ENCODE measurements around the gene SLC6A2. TPM values are rescaled to one million over a fixed set of nuclear protein-coding genes. Genes with fewer than 3 reads are reported as not detected.
A peak's percentile ranks its signal among the peaks of the same experiment; 100 is the strongest.
"Not testable (repeated sequence)": the region's sequence is repeated elsewhere in the genome, so short reads cannot be mapped to it uniquely, and the experiment has no call there.

The SLC6A2 gene
- total and polyA plus RNA-seq, 7 experiments from 2014 or later, result not detected

- H3K27me3 Mint-ChIP-seq, result peaks cover 4 to 28% (median 16%) of the 10 kb centered on the region in 5 donors
- Histone ChIP-seq H3K36me3 (ENCODE audit: control insufficient read depth in 2 of 3, insufficient read depth in 3 of 3, low read length in 3 of 3) (no peaks in the 10 kb centered on the region), H3K27me3 (ENCODE audit: control insufficient read depth in 2 of 2, insufficient read depth in 2 of 2, low read length in 2 of 2) (no peaks in the 10 kb centered on the region), H3K4me3 (ENCODE audit: low read length) (no peak overlapping the region), H3K9me3 (ENCODE audit: control insufficient read depth in 2 of 3, low read length in 3 of 3) (no peaks in the 10 kb centered on the region), H3K27ac (ENCODE audit: low read depth, low read length) (no peak overlapping the region), H3K4me1 (ENCODE audit: control insufficient read depth in 2 of 2, insufficient read depth in 2 of 2, low read length in 2 of 2) (no peaks in the 10 kb centered on the region)
- ChIA-PET POLR2A (no interaction called here), CTCF (no interaction called here)
- H3K27ac Mint-ChIP-seq, result no peak overlapping the region
- intact Hi-C loops (cut with micrococcal nuclease), result no loop called here
- DNase-seq, result no peak
- H3K9me3 Mint-ChIP-seq, result peaks cover 0 to 6% (median 0%) of the 10 kb centered on the region in 11 donors
- no peak overlapping the region for H3K4me3 Mint-ChIP-seq
- ATAC-seq, result no peak
- H3K4me1 Mint-ChIP-seq, result no peaks in the 10 kb centered on the region
- H3K36me3 Mint-ChIP-seq, result no peaks in the 10 kb centered on the region
Measured at GRCh38 chr16:55736671-55737070, 80.9 kb downstream of the SLC6A2 start.

GRCh38 chr16:55737318-55737717 is 81.5 kb downstream of the SLC6A2 start:
- DNase-seq, result no peak
- Mint-ChIP-seq H3K36me3 (no peaks in the 10 kb centered on the region), H3K27ac (no peak overlapping the region), H3K4me3 (no peak overlapping the region), H3K9me3 (peaks cover 0 to 6% (median 0%) of the 10 kb centered on the region in 11 donors), H3K27me3 (peaks cover 2 to 33% (median 21%) of the 10 kb centered on the region in 5 donors), H3K4me1 (no peaks in the 10 kb centered on the region)
- POLR2A ChIA-PET, result no interaction called here
- Histone ChIP-seq H3K36me3 (ENCODE audit: control insufficient read depth in 2 of 3, insufficient read depth in 3 of 3, low read length in 3 of 3) (no peaks in the 10 kb centered on the region), H3K27me3 (ENCODE audit: control insufficient read depth in 2 of 2, insufficient read depth in 2 of 2, low read length in 2 of 2) (no peaks in the 10 kb centered on the region), H3K4me3 (ENCODE audit: low read length) (no peak overlapping the region), H3K4me1 (ENCODE audit: control insufficient read depth in 2 of 2, insufficient read depth in 2 of 2, low read length in 2 of 2) (no peaks in the 10 kb centered on the region), H3K9me3 (ENCODE audit: control insufficient read depth in 2 of 3, low read length in 3 of 3) (no peaks in the 10 kb centered on the region), H3K27ac (ENCODE audit: low read depth, low read length) (no peak overlapping the region)
- intact Hi-C loops (cut with micrococcal nuclease), result no loop called here
- CTCF ChIA-PET, result no interaction called here
- ATAC-seq, result no peak

DNA sequence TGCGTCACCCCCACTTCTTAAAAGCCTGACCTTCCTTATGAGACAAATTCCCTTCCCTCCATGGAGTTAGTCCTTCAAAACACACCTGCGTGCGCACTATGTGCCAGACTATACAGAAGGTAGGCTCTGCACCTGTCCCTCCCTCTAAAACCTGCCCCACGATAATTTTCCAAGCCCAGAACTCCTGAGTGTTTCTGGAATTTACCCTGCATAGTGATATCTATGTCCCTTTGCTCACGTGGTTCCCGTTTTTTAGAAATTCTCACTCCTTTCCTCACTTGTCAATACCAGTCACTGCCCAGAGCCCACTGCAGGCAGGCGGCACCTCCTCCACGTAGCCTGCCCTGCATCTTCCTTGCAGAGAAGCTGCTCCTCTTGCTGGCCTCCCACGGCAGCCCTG is 82.2 kb downstream of the SLC6A2 start:
- intact Hi-C loops (cut with micrococcal nuclease), result no loop called here
- H3K4me3 ChIP-seq (ENCODE audit: low read length), result no peak overlapping the region
- Mint-ChIP-seq H3K4me1 (no peaks in the 10 kb centered on the region), H3K9me3 (peaks cover 0 to 6% (median 0%) of the 10 kb centered on the region in 11 donors), H3K4me3 (no peak overlapping the region), H3K27ac (no peak overlapping the region), H3K36me3 (no peaks in the 10 kb centered on the region), H3K27me3 (peaks cover 5 to 39% (median 26%) of the 10 kb centered on the region in 5 donors)
- POLR2A ChIA-PET, result no interaction called here
- no peaks in the 10 kb centered on the region for H3K9me3 ChIP-seq (ENCODE audit: control insufficient read depth in 2 of 3, low read length in 3 of 3)
- H3K4me1 ChIP-seq (ENCODE audit: control insufficient read depth in 2 of 2, insufficient read depth in 2 of 2, low read length in 2 of 2), result no peaks in the 10 kb centered on the region
- no peak overlapping the region for H3K27ac ChIP-seq (ENCODE audit: low read depth, low read length)
- DNase-seq, result no peak
- CTCF ChIA-PET, result no interaction called here
- ATAC-seq, result no peak
- H3K27me3 ChIP-seq (ENCODE audit: control insufficient read depth in 2 of 2, insufficient read depth in 2 of 2, low read length in 2 of 2), result no peaks in the 10 kb centered on the region
- no peaks in the 10 kb centered on the region for H3K36me3 ChIP-seq (ENCODE audit: control insufficient read depth in 2 of 3, insufficient read depth in 3 of 3, low read length in 3 of 3)

DNA sequence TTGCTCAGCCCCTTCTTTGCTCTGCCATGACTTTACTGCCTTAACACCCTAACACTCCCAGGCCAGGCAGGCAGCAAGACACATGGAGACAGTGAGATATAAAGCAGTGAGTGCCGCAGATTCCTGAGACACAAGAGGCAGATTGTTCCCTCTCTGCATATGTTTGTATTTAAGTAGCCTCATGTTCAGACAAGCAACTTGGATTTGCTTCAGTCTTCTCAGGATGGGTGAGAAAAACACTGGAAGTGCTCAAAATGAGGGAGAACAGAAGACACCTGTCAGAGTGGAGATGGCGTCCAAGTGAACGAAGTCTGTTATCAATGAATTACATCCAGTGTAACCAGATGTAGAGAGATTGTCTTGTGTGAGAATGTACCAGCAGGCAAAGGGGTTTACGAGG is 90.3 kb downstream of the SLC6A2 start:
- H3K27ac Mint-ChIP-seq, result no peak overlapping the region
- ATAC-seq (no peak), DNase-seq (no peak)
- H3K4me3 ChIP-seq (ENCODE audit: low read length), result no peak overlapping the region
- intact Hi-C loops (cut with micrococcal nuclease), result no loop called here
- H3K27me3 ChIP-seq (ENCODE audit: control insufficient read depth in 2 of 2, insufficient read depth in 2 of 2, low read length in 2 of 2), result no peaks in the 10 kb centered on the region
- no peak overlapping the region for H3K4me3 Mint-ChIP-seq
- H3K9me3 Mint-ChIP-seq, result peaks cover 0 to 3% (median 0%) of the 10 kb centered on the region in 11 donors
- no peaks in the 10 kb centered on the region for H3K9me3 ChIP-seq (ENCODE audit: control insufficient read depth in 2 of 3, low read length in 3 of 3)
- no peak overlapping the region for H3K27ac ChIP-seq (ENCODE audit: low read depth, low read length)
- ChIA-PET POLR2A (no interaction called here), CTCF (no interaction called here)
- H3K36me3 ChIP-seq (ENCODE audit: control insufficient read depth in 2 of 3, insufficient read depth in 3 of 3, low read length in 3 of 3), result no peaks in the 10 kb centered on the region
- H3K4me1 Mint-ChIP-seq, result peaks cover 0 to 1% (median 0%) of the 10 kb centered on the region in 7 donors
- H3K36me3 Mint-ChIP-seq, result peaks cover 0 to 2% (median 0%) of the 10 kb centered on the region in 5 donors
- H3K27me3 Mint-ChIP-seq, result peaks cover 19 to 42% (median 32%) of the 10 kb centered on the region in 5 donors
- H3K4me1 ChIP-seq (ENCODE audit: control insufficient read depth in 2 of 2, insufficient read depth in 2 of 2, low read length in 2 of 2), result no peaks in the 10 kb centered on the region

DNA sequence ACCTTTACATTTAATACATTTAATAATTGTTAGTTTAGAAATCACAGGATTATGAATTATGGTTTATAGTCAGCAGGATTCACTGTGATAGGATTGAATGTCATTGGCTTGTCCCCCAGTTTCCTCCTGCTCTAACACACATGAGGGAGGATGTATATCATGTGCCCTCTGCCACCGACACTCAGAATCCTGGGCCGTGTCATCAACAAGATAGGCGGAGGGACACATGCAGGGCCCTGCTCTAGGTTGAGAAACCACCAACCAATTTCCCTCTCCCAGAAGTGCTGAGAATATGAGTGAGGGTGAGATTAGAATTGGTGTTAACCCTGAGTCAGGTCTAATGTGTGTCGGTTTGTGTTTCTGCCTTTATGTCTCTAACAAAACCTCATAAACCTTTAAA is 92.0 kb downstream of the SLC6A2 start:
- Mint-ChIP-seq H3K27me3 (peaks cover 17 to 31% (median 27%) of the 10 kb centered on the region in 5 donors), H3K9me3 (peaks cover 0 to 14% (median 6%) of the 10 kb centered on the region in 11 donors), H3K36me3 (peaks cover 0 to 9% (median 0%) of the 10 kb centered on the region in 5 donors), H3K4me1 (peaks cover 0 to 7% (median 1%) of the 10 kb centered on the region in 7 donors), H3K4me3 (no peak overlapping the region), H3K27ac (no peak overlapping the region)
- Histone ChIP-seq H3K36me3 (ENCODE audit: control insufficient read depth in 2 of 3, insufficient read depth in 3 of 3, low read length in 3 of 3) (no peaks in the 10 kb centered on the region), H3K27ac (ENCODE audit: low read depth, low read length) (no peak overlapping the region), H3K4me3 (ENCODE audit: low read length) (no peak overlapping the region), H3K9me3 (ENCODE audit: control insufficient read depth in 2 of 3, low read length in 3 of 3) (no peaks in the 10 kb centered on the region), H3K27me3 (ENCODE audit: control insufficient read depth in 2 of 2, insufficient read depth in 2 of 2, low read length in 2 of 2) (no peaks in the 10 kb centered on the region), H3K4me1 (ENCODE audit: control insufficient read depth in 2 of 2, insufficient read depth in 2 of 2, low read length in 2 of 2) (no peaks in the 10 kb centered on the region)
- CTCF ChIA-PET, result no interaction called here
- DNase-seq (no peak), ATAC-seq (no peak)
- POLR2A ChIA-PET, result no interaction called here
- intact Hi-C loops (cut with micrococcal nuclease), result no loop called here

- ATAC-seq; H3K9me3 ChIP-seq (ENCODE audit: control insufficient read depth in 2 of 3, low read length in 3 of 3); CTCF ChIA-PET; DNase-seq; H3K4me3 ChIP-seq (ENCODE audit: low read length); H3K27ac ChIP-seq (ENCODE audit: low read depth, low read length); intact Hi-C loops (cut with micrococcal nuclease); H3K27me3 Mint-ChIP-seq; H3K36me3 ChIP-seq (ENCODE audit: control insufficient read depth in 2 of 3, insufficient read depth in 3 of 3, low read length in 3 of 3); POLR2A ChIA-PET; H3K27me3 ChIP-seq (ENCODE audit: control insufficient read depth in 2 of 2, insufficient read depth in 2 of 2, low read length in 2 of 2): not testable (repeated sequence)
- H3K9me3 Mint-ChIP-seq, result peaks cover 3 to 28% (median 10%) of the 10 kb centered on the region in 11 donors
- peaks cover 0 to 23% (median 0%) of the 10 kb centered on the region in 5 donors for H3K36me3 Mint-ChIP-seq
- H3K4me3 Mint-ChIP-seq, result peak overlapping the region in 1 of 10 donors; percentile 46
- H3K4me1 Mint-ChIP-seq, result peaks cover 3 to 23% (median 12%) of the 10 kb centered on the region in 7 donors
- H3K27ac Mint-ChIP-seq, result peak overlapping the region in 2 of 9 donors; percentile 57 to 88
- H3K4me1 ChIP-seq (ENCODE audit: control insufficient read depth in 2 of 2, insufficient read depth in 2 of 2, low read length in 2 of 2), result peaks cover 0 to 12% of the 10 kb centered on the region in 2 donors
Measured at GRCh38 chr16:55752465-55753144, 96.8 kb downstream of the SLC6A2 start.

- H3K4me3 ChIP-seq (ENCODE audit: low read length); H3K36me3 ChIP-seq (ENCODE audit: control insufficient read depth in 2 of 3, insufficient read depth in 3 of 3, low read length in 3 of 3); ATAC-seq; H3K9me3 ChIP-seq (ENCODE audit: control insufficient read depth in 2 of 3, low read length in 3 of 3); DNase-seq; H3K27me3 Mint-ChIP-seq; H3K27ac ChIP-seq (ENCODE audit: low read depth, low read length); POLR2A ChIA-PET; intact Hi-C loops (cut with micrococcal nuclease); H3K27me3 ChIP-seq (ENCODE audit: control insufficient read depth in 2 of 2, insufficient read depth in 2 of 2, low read length in 2 of 2): not testable (repeated sequence)
- Mint-ChIP-seq H3K36me3 (peaks cover 0 to 23% (median 0%) of the 10 kb centered on the region in 5 donors), H3K4me3 (peak overlapping the region in 1 of 10 donors; percentile 46), H3K4me1 (peaks cover 3 to 23% (median 12%) of the 10 kb centered on the region in 7 donors), H3K27ac (peak overlapping the region in 3 of 9 donors; percentile 18 to 88 (median 57)), H3K9me3 (peaks cover 3 to 28% (median 10%) of the 10 kb centered on the region in 11 donors)
- CTCF ChIA-PET, result interaction anchor here (0.6 kb wide), 1 partner anchor 1610 kb away, joined by 4 read pairs; no protein-coding TSS in a partner anchor
- peaks cover 0 to 12% of the 10 kb centered on the region in 2 donors for H3K4me1 ChIP-seq (ENCODE audit: control insufficient read depth in 2 of 2, insufficient read depth in 2 of 2, low read length in 2 of 2)
Measured at GRCh38 chr16:55753145-55753631, 97.4 kb downstream of the SLC6A2 start.

Data from naive thymus-derived CD4-positive, alpha-beta T cell (primary cell).